NCI-H345 (cell line): ENCODE results near the gene NBPF3.
"Not testable (repeated sequence)": the region's sequence is repeated elsewhere in the genome, so short reads cannot be mapped to it uniquely, and the experiment has no call there.

Experiments
- DNase-seq: peaks from one replicate; lab custom pipeline; 2025; lab: John Stamatoyannopoulos, UW

The NBPF3 gene

DNA sequence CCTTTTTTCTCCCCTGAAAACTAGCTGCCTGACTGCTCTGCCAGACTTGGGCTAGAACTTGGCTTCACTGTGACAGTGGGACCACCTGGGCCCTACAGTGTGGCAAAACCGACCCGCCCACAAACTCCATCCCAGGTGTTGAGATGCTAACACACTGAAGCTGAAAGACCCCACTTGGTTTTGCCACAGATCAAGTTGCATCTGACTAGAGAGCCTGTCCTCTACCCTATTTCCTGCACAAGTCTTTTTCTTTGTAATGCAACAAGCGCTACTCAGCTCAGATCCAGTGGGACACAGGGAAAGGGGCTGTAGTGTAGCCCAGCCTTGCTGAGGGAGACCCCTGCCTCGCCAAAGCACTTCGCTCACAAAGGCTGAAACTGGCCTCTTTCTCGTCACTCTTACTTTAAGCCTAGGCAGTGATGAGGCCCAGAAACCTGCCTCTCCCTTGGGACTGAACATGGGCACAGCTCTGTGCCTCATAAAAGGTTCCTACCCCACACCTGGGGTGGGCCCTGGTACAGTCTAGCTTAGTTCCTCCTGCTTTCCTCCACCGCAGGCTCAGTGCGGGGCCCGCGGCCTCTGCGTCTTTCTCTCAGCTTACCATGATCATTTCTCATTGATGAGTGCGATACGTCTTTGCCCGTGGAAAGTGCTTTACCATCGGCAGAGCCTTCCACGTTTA, 79.0 kb downstream of the NBPF3 start:
- no peak for DNase-seq

DNA sequence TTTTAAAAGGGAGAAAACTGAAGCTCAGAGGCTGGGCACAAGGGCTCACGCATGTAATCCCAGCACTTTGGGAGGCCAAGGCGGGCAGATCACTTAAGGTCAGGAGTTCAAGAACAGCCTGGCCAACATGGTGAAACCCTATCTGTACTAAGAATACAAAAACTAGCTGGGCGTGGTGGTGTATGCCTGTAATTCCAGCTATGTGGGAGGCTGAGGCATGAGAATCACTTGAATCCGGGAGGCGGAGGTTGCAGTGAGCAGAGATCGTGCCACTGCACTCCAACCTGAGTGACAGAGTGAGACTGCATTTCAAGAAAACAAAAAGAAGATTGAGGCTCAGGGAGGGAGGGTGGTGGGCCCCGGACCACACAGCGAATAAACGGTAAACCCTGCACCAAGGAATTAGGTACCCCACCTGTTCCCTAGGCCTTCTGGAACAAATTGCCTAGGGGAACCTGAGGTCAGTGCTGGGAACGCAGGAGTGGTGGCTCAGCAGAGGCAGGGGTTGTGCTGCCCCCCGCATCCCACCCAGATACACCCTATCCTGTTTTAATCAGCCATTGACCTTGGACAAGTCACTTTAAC, 79.6 kb downstream of the NBPF3 start:
- not testable (repeated sequence) for DNase-seq

DNA sequence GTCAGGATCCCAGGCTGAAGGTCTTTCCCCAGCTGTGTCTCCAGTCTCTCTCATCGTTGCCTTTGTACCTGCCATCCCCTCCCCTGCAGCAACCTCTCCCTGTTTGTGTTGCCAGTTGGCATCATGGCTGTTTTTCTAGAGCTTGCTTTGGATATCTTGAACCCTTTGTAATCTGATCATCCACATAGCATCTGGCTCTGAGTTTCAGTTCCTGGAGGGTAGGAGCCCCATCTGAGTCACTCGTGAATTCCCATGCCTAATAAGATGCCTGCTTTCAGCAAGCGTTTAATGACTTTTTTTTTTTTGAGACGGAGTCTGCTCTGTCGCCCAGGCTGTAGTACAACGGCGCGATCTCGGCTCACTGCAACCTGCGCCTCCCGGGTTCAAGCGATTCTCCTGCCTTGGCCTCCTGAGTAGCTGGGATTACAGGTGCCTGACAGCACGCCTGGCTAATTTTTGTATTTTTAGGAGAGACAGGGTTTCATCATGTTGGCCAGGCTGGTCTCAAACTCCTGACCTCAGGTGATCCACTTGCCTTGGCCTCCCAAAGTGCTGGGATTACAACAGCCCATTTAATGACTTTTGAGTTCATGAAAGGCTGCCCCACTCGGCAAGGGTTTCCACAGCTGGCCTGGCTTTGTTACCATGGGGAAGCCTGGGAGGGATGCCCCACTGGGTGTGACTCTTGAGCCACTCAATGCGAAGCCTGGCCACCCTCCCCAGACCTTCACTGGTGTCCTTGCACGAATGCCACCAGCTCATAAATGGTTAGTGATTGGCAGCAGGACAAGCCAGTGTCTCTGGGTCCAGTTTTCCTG, 81.2 kb downstream of the NBPF3 start:
- DNase-seq = no peak

DNA sequence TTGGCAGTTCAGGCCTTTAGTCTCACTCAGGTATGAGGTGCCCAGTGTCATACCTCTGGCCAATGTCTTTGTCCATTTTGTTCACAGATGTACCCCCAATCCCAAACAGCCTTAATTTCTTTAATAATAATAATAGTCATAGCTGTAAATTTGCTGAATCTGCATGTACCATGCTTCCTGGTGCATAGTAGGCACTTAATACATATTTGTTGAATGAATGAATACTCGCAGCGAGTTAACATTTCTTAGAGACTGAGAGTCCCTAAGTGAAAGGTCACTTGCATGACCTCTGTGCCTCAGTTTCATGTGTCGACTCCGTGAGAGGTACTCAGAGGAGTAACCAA, 81.8 kb downstream of the NBPF3 start:
- no peak for DNase-seq

DNA sequence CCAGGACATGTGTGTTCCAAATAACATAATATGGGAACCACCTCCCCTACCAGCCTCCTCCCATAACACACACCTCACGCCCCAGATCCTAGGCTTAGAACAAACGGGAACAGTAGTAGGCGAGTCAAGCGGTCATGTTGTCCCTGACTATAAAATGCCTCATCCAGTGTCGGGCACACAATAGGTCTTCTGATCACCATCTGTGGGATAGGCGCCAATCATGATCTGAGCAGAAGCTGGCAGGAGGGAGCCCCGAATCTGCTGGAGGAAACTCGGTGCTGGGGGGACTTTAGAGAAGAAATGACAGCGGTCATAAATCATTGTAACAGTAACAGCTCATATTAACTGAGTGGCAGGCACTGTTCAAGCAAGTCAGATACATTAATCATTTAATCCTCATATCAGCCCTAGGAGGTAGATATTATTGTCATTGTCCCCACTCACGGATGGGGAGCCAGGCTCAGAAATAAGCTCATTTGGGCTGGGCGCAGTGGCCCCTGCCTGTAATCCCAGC, 82.6 kb downstream of the NBPF3 start:
- DNase-seq = no peak

DNA sequence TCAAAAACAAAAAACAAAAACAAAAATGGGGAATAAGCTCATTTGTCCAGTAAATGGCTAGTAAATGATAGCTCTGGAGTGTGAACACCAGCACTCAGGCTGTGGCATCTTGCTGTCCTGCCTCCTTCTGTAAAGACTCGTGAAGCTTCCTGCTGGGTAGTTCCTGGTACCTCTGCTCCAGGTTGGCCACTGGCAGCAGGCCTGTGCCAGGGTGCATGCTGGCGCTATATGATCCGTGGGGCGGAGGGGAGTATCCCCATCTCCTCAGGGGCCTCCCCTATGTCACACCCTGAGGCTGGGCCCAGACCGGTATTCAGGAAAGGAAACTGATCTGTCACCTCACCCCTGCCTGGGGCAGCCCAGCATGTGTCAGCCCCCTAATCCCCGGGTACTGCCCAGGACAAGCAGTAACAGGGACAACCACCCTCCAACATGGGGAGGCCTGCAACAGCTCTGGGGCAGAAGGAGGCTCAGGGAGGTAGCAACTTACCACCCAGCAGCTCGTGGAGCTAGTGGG, 83.4 kb downstream of the NBPF3 start:
- no peak for DNase-seq

DNA sequence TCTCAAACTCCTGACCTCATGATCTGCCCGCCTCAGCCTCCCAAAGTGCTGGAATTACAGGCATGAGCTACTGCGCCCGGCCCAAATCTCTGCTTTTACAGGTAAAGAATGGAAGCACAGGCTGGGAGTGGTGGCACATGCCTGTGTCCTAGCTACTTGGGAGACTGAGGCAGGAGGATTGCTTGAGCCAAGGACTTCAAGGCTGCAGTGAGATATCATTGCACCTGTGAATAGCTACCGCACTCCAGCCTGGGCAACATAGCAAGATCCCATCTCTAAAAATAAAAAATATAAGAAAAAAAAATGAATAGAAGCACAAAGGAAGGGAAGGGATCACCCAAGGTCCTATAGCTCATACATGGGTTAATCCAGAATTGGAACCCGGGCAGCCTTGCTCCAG, 84.3 kb downstream of the NBPF3 start:
- DNase-seq = no peak

DNA sequence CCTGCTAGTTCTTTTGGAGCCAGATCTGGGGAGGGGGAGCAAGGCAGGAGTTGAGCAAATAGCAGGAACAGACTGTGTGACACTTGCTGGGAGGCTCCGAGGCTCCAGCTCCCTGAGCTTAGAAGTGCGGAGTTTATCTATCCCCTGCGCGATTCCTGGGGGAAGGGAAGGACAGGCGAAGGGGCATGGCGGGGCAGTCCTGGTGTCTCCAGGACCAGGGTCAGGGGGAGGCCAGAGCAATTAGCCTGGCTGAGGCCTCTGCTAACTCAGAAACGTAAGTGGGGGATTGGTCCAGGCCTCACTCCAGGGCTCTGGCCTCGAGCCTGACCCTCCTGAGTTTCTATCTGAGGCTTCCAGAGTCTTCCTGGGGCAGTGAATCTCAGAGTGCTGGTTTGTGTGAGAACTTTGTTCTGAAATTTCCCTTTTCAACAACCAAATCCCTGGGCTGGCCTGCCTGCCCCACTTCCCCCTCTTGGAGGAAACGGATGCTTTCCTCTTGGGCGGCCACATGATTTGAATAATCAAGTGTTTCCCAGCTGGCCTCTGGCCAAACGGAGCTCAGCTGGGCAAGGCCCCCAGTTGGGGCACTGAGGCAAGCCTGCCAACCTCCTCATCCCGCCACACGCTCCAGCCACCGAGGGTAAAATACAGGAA, 84.9 kb downstream of the NBPF3 start:
- no peak for DNase-seq

DNA sequence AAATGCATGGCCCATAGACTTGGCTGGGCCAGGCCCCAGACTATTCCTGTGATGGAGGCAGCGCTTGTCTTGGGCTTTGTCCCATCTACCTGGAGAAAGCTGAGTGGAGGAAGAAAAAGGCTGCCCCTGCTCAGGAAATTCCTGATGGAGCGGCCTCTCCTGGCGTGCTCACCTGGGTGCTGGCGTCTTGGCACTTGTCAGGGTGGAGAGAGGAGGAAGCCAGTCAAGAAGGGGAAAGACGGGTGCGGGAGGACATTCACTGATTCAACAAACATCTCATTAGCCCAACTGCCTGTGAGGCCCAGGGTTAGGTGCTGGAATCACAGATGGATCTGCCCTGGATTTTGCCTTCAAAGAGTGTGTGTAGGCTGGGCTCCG, 85.4 kb downstream of the NBPF3 start:
- DNase-seq = no peak

DNA sequence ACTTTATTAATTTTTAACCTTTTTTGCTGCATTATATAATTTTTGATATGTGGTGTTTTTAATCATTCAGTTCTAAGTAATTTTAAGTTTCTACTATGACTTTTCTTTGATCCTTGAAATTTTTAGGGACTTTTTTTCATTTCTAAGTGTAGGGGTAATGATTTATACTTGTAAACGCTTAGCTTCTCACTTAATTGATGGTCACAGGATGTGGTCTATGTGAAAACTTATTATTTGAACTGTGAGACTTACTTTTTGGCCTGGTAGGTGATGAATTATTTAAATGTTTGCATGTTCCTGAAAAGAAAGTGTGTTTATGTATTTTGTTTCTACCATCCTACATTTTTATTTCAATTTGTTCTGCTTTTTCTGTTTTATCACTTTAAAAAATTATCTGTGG, 86.5 kb downstream of the NBPF3 start:
- DNase-seq = no peak

DNA sequence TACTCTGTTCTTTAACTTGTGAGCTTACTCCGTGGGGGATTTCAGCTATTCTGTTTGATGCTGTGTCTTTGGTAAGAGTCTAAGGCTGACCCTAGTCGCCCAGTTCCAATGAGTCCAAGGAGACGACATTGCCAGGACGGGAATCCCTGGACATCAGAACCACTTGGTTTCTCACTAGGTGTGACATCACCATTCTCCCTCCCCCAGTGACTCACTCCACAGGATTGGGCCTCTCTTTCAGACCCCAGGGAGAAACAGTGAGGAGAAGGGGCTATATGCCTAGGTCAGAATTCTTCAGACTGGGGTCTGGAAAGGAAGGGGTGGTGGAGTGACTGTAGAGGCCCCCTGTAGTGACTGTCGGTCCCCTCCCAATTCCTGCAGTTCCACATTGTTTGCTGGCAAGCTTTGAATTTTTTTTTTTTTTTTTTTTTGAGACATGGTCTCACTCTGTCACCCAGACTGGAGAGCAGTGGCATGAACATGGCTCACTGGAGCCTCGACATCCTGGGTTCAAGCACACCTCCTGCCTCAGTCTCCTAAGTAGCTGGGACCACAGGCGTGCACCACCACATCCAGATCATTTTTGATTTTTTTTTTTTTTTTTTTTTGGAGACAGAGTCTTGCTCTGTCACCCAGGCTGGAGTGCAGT, 90.6 kb downstream of the NBPF3 start:
- DNase-seq = no peak

DNA sequence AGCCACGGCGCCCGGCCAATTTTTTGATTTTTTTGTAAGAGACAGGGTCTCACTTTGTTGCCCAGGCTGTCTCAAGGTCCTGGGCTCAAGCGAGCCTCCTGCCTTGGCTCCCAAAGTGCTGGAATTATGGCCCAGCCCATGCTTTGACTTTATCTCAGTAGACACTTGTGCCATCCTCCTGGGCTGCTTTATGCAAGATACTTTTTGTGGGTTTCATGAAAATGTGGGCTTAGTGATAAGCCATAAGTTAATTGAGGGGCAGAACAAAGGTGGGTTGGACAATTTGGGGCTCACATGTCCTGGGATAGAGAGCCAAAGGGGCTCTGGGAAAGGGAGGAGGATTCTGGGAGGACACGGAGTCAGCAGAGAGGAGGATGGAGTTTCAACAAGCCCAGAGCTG, 91.3 kb downstream of the NBPF3 start:
- no peak for DNase-seq

DNA sequence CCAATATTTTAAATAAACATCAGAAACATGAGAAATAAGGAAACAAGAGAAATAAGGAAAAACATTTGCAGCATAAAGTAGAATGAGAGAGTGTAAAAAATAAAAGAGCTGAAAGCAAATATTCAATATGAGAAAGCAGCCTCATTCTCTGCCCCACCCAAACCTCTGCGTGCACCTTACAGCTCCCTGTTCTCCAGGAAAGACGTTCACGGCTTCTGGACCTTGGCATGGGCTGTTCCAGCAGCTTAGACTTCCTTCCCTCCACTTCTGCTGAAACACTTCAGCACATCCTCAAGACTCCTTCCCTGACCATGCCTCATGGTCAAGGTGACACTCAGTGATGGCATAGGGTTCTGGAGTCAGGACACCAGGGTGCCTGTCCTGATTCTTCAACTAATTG, 92.6 kb downstream of the NBPF3 start:
- no peak for DNase-seq

DNA sequence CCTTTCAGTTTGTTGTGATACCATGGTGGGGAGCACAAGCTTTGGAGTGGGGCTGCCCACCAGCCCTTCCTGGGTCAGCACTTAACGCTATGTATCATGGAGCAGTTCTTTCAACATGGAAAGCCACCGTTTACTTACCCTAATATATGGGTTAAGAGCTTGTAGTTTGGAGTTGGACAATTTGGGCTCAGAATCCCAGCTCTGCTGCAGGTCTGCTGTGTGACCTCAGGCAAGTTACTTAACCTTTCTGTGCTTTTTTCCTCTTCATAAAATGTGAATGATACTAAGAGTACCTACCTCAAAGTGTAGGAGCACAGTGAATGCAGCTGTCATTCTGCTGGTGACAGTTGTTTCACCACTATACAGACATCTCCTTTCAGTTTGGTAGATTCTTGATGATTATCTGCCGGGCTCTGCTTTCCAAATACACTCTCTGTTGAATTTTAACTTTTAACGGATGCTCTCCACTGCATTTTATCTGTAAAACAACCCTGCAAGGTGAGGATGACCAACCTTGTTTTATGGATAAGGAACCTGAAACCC, 93.1 kb downstream of the NBPF3 start:
- no peak for DNase-seq

DNA sequence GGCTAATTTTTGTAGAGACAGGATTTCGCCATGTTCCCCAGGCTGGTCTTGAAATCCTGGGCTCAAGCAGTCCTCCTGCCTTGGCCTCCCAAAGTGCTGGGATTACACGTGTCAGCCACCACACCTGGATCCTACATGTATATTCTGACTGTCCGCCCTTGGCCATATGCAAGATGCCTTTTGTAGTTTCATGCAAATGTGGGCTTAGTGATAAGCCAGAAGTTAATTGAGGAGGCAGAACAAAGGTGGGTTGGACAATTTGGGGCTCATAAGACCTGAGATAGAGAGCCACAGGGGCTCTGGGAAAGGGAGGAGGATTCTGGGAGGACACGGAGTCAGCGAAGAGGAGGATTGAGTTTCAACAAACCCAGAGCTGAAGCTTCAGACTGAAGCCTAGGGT, 94.2 kb downstream of the NBPF3 start:
- no peak for DNase-seq
